OCI-LY7 (cell line): ENCODE results near the gene ZNF688.

ENCODE experiments used
- CTCF ChIP-seq: fragments of 200-600 bp; sonication (generic); conservative IDR thresholded peaks from 2 replicates; pipeline ENCODE4 v1.5.1; 2014; ENCODE audit warnings: mild to moderate bottlenecking, antibody characterized with exemption, low read length, moderate library complexity, mixed read lengths
- EZH2phosphoT487 ChIP-seq: fragments of 200-600 bp; sonication (generic); IDR thresholded peaks from 2 replicates; pipeline ENCODE4 v1.6.1; 2018; ENCODE audit warnings: low read depth, borderline replicate concordance, mild to moderate bottlenecking, mixed run types, antibody characterized with exemption, low read length, moderate library complexity, mixed read lengths

GRCh38 chr16:30534368-30535105, 37.0 kb downstream of the ZNF688 start, which contains the start of gene ZNF747:
- TF ChIP-seq CTCF (no peak), EZH2phosphoT487 (no peak)
